ENCODE results near the gene HABP2.

HABP2 gene

DNA sequence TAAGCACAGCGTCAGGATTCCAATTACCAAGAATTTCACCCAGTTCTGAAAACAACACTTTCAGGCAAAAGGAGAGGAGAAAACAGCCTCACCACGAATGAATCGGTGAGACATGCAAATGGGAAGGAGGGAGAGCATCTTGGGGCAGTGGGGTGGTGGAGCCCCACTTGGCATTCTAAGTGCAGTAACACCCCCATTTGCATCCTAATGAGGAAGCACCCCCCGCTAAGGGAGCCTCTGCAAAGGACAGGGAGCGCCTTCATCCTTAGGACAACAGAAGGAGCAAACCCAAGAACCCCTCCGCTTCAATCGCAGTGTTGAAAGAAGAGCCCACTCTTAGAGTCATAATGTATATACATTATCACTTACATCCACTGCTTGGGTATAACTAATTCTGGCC, 64.2 kb downstream of the HABP2 start:
- H3K4me1 Mint-ChIP-seq (ENCODE audit: low read depth), result no peaks in the 10 kb centered on the region
- H3K4me3 Mint-ChIP-seq, result no peak overlapping the region
- H3K27ac Mint-ChIP-seq, result no peak overlapping the region
- peaks cover 18% of the 10 kb centered on the region for H3K27me3 Mint-ChIP-seq
- H3K9me3 Mint-ChIP-seq (ENCODE audit: low read depth), result no peaks in the 10 kb centered on the region
- no peaks in the 10 kb centered on the region for H3K36me3 Mint-ChIP-seq

- H3K4me3 Mint-ChIP-seq, result no peak overlapping the region
- H3K9me3 Mint-ChIP-seq (ENCODE audit: low read depth), result no peaks in the 10 kb centered on the region
- H3K36me3 Mint-ChIP-seq, result no peaks in the 10 kb centered on the region
- H3K27ac Mint-ChIP-seq, result no peak overlapping the region
- H3K27me3 Mint-ChIP-seq, result peaks cover 14% of the 10 kb centered on the region
- no peaks in the 10 kb centered on the region for H3K4me1 Mint-ChIP-seq (ENCODE audit: low read depth)
These were observed 65.5 kb downstream of the HABP2 start for GRCh38 chr10:113618338-113618737.

GRCh38 chr10:113619401-113619800, 66.5 kb downstream of the HABP2 start:
- Mint-ChIP-seq H3K36me3 (no peaks in the 10 kb centered on the region), H3K4me3 (no peak overlapping the region), H3K4me1 (ENCODE audit: low read depth) (no peaks in the 10 kb centered on the region), H3K9me3 (ENCODE audit: low read depth) (no peaks in the 10 kb centered on the region), H3K27me3 (peaks cover 12% of the 10 kb centered on the region), H3K27ac (no peak overlapping the region)

- Mint-ChIP-seq H3K4me3 (no peak overlapping the region), H3K27me3 (peaks cover 15% of the 10 kb centered on the region), H3K36me3 (no peaks in the 10 kb centered on the region), H3K27ac (no peak overlapping the region), H3K9me3 (ENCODE audit: low read depth) (no peaks in the 10 kb centered on the region), H3K4me1 (ENCODE audit: low read depth) (no peaks in the 10 kb centered on the region)
These were observed 67.7 kb downstream of the HABP2 start for GRCh38 chr10:113620511-113620910.

- Mint-ChIP-seq H3K36me3 (no peaks in the 10 kb centered on the region), H3K27me3 (peaks cover 15% of the 10 kb centered on the region), H3K4me1 (ENCODE audit: low read depth) (no peaks in the 10 kb centered on the region)
These were observed 68.1 kb downstream of the HABP2 start for GRCh38 chr10:113620936-113621335.

DNA sequence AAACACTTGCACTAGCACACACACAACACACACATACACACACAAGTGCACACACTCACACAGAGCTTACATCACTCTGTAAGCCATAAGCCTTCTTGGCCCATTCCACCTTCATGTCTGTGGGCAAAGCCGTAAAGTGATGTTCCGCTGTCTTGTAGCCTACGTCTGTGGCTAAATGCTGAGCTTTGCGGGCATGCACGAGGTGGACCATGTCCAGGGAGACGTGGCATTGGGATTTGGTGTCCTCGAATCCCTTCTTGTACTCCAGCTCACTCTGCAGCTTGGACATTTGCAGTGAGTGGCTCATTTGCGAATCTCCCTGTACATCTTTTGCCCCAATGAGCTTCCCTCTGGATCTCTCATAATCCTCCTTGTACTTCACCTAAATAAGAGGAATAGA, 68.9 kb downstream of the HABP2 start:
- H3K36me3 Mint-ChIP-seq, result no peaks in the 10 kb centered on the region
- peaks cover 7% of the 10 kb centered on the region for H3K27me3 Mint-ChIP-seq
- no peak overlapping the region for H3K27ac Mint-ChIP-seq
- H3K4me3 Mint-ChIP-seq, result no peak overlapping the region
- H3K4me1 Mint-ChIP-seq (ENCODE audit: low read depth), result no peaks in the 10 kb centered on the region
- no peaks in the 10 kb centered on the region for H3K9me3 Mint-ChIP-seq (ENCODE audit: low read depth)

More at GRCh38 chr10:113620936-113621335, 68.1 kb downstream of the HABP2 start:
- Mint-ChIP-seq H3K9me3 (ENCODE audit: low read depth) (no peaks in the 10 kb centered on the region), H3K4me3 (no peak overlapping the region), H3K27ac (no peak overlapping the region)

DNA sequence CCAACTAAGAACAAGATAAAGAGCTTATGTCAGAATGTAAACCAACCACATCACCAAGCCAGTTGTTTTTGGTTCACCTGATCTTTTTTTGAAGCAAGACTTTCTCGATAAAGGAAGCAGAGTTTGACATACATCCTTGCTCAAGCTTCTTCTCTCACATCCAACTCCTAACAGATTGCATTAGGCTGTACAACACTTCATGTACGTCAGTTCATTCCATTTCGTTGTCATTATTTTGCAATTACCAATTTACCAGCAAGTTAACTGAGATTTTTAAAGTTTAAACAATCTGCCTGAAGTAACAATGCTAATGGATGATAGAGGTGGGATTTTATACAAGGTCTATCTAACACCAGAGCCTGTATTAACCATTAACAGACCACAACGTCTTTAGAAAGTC, 70.0 kb downstream of the HABP2 start:
- Mint-ChIP-seq H3K4me3 (no peak overlapping the region), H3K27ac (no peak overlapping the region), H3K9me3 (ENCODE audit: low read depth) (no peaks in the 10 kb centered on the region), H3K36me3 (no peaks in the 10 kb centered on the region), H3K4me1 (ENCODE audit: low read depth) (no peaks in the 10 kb centered on the region), H3K27me3 (peaks cover 7% of the 10 kb centered on the region)

GRCh38 chr10:113625461-113626186, 72.8 kb downstream of the HABP2 start:
- H3K4me3 Mint-ChIP-seq, result no peak overlapping the region
- peaks cover 4% of the 10 kb centered on the region for H3K27me3 Mint-ChIP-seq
- H3K4me1 Mint-ChIP-seq (ENCODE audit: low read depth), result no peaks in the 10 kb centered on the region
- no peaks in the 10 kb centered on the region for H3K36me3 Mint-ChIP-seq
- no peak overlapping the region for H3K27ac Mint-ChIP-seq
- H3K9me3 Mint-ChIP-seq (ENCODE audit: low read depth), result no peaks in the 10 kb centered on the region

GRCh38 chr10:113626809-113627355, 74.0 kb downstream of the HABP2 start:
- Mint-ChIP-seq H3K27me3 (peaks cover 4% of the 10 kb centered on the region), H3K4me3 (no peak overlapping the region), H3K4me1 (ENCODE audit: low read depth) (no peaks in the 10 kb centered on the region), H3K36me3 (no peaks in the 10 kb centered on the region), H3K9me3 (ENCODE audit: low read depth) (no peaks in the 10 kb centered on the region), H3K27ac (no peak overlapping the region)

GRCh38 chr10:113627836-113628235, 75.0 kb downstream of the HABP2 start:
- no peak overlapping the region for H3K4me3 Mint-ChIP-seq
- no peaks in the 10 kb centered on the region for H3K9me3 Mint-ChIP-seq (ENCODE audit: low read depth)
- no peaks in the 10 kb centered on the region for H3K4me1 Mint-ChIP-seq (ENCODE audit: low read depth)
- H3K27ac Mint-ChIP-seq, result no peak overlapping the region
- peaks cover 4% of the 10 kb centered on the region for H3K27me3 Mint-ChIP-seq
- no peaks in the 10 kb centered on the region for H3K36me3 Mint-ChIP-seq

DNA sequence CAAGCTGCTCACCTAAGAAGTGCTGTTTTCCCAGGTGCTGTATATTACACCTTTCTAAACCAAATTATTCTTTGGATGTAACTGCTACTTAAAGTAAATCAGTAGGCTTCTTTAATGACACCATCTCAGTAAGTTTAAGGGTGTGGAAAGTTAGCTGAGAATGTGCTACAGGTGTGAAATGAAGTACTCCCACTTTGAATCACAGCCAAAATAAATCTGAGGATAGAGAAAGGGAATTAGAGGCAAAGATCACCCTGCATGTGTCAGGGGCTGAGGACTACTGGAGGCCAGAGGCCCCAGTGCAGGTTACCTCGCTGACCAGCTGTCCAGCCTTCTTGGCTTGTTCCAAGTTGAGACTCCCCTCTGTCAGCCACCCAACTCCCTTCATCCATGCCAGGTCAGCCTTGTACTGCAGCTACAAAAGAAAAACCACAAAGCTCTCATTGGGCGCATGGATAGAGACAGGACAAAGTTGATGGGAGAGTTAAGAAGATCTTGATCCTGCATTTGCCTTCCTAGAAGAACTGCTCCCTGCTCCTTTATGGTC, 75.8 kb downstream of the HABP2 start:
- Mint-ChIP-seq H3K4me3 (no peak overlapping the region), H3K36me3 (no peaks in the 10 kb centered on the region), H3K9me3 (ENCODE audit: low read depth) (no peaks in the 10 kb centered on the region), H3K27me3 (peaks cover 4% of the 10 kb centered on the region), H3K27ac (no peak overlapping the region), H3K4me1 (ENCODE audit: low read depth) (no peaks in the 10 kb centered on the region)

DNA sequence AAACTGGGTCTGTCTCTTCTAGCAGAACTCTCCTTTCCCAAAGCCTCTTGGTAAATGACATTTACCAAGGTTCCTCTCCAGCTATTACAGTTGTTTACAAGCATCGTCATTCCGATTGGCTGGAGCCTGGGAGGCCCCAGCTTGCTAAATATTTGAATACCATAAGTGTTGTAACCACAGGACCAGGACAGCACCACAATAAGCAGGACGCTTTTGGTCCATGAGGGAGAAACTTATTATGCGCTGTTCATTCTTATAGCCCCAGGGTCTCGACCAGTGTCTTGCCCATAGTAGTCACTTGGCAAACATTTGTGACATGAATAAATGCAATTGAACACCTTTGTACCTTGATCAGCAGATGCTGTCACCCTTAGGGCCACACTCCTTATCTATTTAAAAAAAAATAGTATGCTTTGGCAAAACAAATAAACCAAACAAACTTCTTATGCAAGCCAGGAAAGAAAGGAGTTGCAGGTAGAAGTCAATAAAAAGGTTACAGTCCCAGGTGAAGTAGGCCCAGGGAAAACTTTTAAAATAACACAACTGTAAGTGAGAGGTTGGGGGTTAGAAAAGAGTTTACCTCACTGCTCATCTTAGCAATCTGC, 78.2 kb downstream of the HABP2 start:
- Mint-ChIP-seq H3K27me3 (peaks cover 1% of the 10 kb centered on the region), H3K27ac (no peak overlapping the region), H3K36me3 (no peaks in the 10 kb centered on the region), H3K9me3 (ENCODE audit: low read depth) (peaks cover 3% of the 10 kb centered on the region), H3K4me1 (ENCODE audit: low read depth) (no peaks in the 10 kb centered on the region), H3K4me3 (no peak overlapping the region)

- Mint-ChIP-seq H3K4me1 (ENCODE audit: low read depth) (no peaks in the 10 kb centered on the region), H3K27me3 (peaks cover 4% of the 10 kb centered on the region), H3K36me3 (no peaks in the 10 kb centered on the region), H3K4me3 (no peak overlapping the region), H3K27ac (no peak overlapping the region), H3K9me3 (ENCODE audit: low read depth) (peaks cover 3% of the 10 kb centered on the region)
These were observed 79.0 kb downstream of the HABP2 start for GRCh38 chr10:113631684-113632367.
